Ishikawa (cell line): Measurements from ENCODE around the gene DHRSX.

Source experiments
- FOXM1 ChIP-seq: IDR thresholded peaks from 2 replicates; pipeline ENCODE4 v1.6.1; 2012; ENCODE audit warnings: low read depth, borderline replicate concordance
- NFIC ChIP-seq: IDR thresholded peaks from 2 replicates; pipeline ENCODE4 v1.6.1; 2012
- YY1 ChIP-seq: IDR thresholded peaks from 2 replicates; pipeline ENCODE4 v1.6.1; 2012; ENCODE audit warnings: low read depth

DNA sequence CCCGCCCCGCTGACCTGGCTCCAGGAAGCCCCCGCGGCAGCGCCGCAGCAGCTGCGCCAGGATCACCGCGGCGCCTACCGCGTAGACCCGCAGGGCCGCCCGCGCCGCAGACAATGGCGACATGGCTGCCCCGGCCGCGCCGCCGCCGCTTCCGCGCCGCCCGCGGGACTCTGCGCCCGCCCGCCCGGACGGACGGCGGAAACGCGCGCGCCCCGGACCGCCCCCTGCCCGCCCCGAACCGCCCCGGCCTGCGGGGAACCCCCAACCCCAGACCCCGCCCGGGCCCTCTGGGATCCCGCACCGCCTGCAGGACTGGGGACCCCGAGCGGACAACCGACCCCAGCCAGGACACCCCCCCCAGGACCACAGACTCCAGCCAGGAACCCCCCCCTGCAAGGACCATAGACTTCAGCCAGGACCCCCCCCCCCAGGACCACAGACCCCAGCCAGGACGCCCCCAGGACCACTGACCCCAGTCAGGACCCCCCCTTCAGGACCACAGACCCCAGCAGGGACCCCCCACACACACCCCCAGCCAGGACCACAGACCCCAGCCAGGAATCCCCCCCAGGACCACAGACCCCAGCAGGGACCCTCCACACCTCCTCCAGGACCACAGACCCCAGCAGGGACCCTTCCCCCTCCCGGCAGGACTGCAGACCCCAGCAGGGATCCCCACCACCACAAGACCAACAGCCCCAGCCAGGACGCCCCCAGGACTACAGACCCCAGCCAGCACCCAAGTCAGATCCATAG, at the start of gene DHRSX, which contains the start of gene ZBED1:
- TF ChIP-seq FOXM1 (no peak), NFIC (no peak), YY1 (0 out of 2 replicates have a peak, but pooled peaks have one; percentile 22)
